Erythroblast (primary cell): ENCODE results near the gene SIGLEC7.

ENCODE experiments used
- GATA1 ChIP-seq: IDR thresholded peaks from 2 replicates; pipeline ENCODE4 v1.6.1; 2011; ENCODE audit warnings: low read depth, mild to moderate bottlenecking, control low read depth, low read length, moderate library complexity
- POLR2A ChIP-seq: IDR thresholded peaks from 2 replicates; pipeline ENCODE4 v1.6.1; 2011; ENCODE audit warnings: mild to moderate bottlenecking, low read length

- TF ChIP-seq POLR2A (no peak), GATA1 (no peak)
Measured at GRCh38 chr19:51172223-51172622, 30.1 kb downstream of the SIGLEC7 start.
